Mesothelial cell of epicardium (in vitro differentiated cells): ENCODE data around the gene FAM90A1. TPM values are rescaled to one million over a fixed set of nuclear protein-coding genes. Genes with fewer than 3 reads are reported as not detected.
A peak's percentile ranks its signal among the peaks of the same experiment; 100 is the strongest.
"Not testable (repeated sequence)": the region's sequence is repeated elsewhere in the genome, so short reads cannot be mapped to it uniquely, and the experiment has no call there.

Experiments
- DNase-seq, 2 experiments: peaks; one replicate each; pipeline ENCODE4 v3.0.0; 2021; ENCODE audit warnings: low spot score in 2 of 2; ENCODE audit not compliant: unreplicated experiment in 2 of 2
- H3K27ac Mint-ChIP-seq: 2 replicates; pipeline ENCODE4 v1.8.0; 2021; ENCODE audit warnings: mixed read lengths
- H3K27me3 Mint-ChIP-seq: 2 replicates; pipeline ENCODE4 v1.8.0; 2021; ENCODE audit warnings: low read depth, mixed read lengths
- H3K36me3 Mint-ChIP-seq: 2 replicates; pipeline ENCODE4 v1.8.0; 2021; ENCODE audit warnings: mixed read lengths
- H3K4me1 Mint-ChIP-seq: 2 replicates; pipeline ENCODE4 v1.8.0; 2021; ENCODE audit warnings: mixed read lengths
- H3K4me3 Mint-ChIP-seq: 2 replicates; pipeline ENCODE4 v1.8.0; 2021; ENCODE audit warnings: mild to moderate bottlenecking, moderate library complexity, mixed read lengths
- H3K9me3 Mint-ChIP-seq: 2 replicates; pipeline ENCODE4 v1.8.0; 2021; ENCODE audit warnings: mixed read lengths
- CTCF ChIP-seq: fragments of 200-600 bp; sonication (generic); IDR thresholded peaks from one replicate; pipeline ENCODE4 v1.5.0; 2021; ENCODE audit warnings: antibody characterized with exemption; ENCODE audit not compliant: unreplicated experiment
- total RNA-seq: library from RNA; stranded (reverse); gene quantifications from 3 replicates; pipeline ENCODE4 v1.2.1, GENCODE V29; 2021

FAM90A1 gene
- total RNA-seq, 1 donor from 2014 or later = 0.20 TPM

GRCh38 chr12:8179989-8180585 is 47.3 kb downstream of the FAM90A1 start:
- DNase-seq = peak; percentile 55 to 84
- peak overlapping the region; percentile 75 for H3K4me3 Mint-ChIP-seq
- H3K9me3 Mint-ChIP-seq, H3K36me3 Mint-ChIP-seq, H3K27ac Mint-ChIP-seq, H3K27me3 Mint-ChIP-seq: not testable (repeated sequence)
- TF ChIP-seq CTCF = peak; percentile 68
- peaks cover 15% of the 10 kb centered on the region for H3K4me1 Mint-ChIP-seq

- not testable (repeated sequence) for H3K27me3 Mint-ChIP-seq, H3K4me1 Mint-ChIP-seq, H3K27ac Mint-ChIP-seq, H3K9me3 Mint-ChIP-seq, H3K4me3 Mint-ChIP-seq, DNase-seq, H3K36me3 Mint-ChIP-seq
Observed at GRCh38 chr12:8172911-8173310, 54.5 kb downstream of the FAM90A1 start.

Other genes starting within 250 kb of the FAM90A1 start
- 16.1 to 16.7 TPM (median 16.7 TPM) in 3 replicates for gene FOXJ2, start 194.9 kb downstream of the FAM90A1 start, total RNA-seq
- not detected in 3 replicates for gene C3AR1, start 161.3 kb downstream of the FAM90A1 start, total RNA-seq
- gene NECAP1, start 145.3 kb downstream of the FAM90A1 start, total RNA-seq = 26.1 to 31.0 TPM (median 28.7 TPM) in 3 replicates
- 0.70 to 1.5 TPM (median 1.1 TPM) in 3 replicates for gene CLEC4A, start 104.0 kb downstream of the FAM90A1 start, total RNA-seq
- gene ZNF705A, start 70.6 kb downstream of the FAM90A1 start, total RNA-seq = not detected in 3 replicates
- gene CLEC6A, start 228.3 kb upstream of the FAM90A1 start, total RNA-seq = not detected in 3 replicates